HL-60 (cell line): ENCODE data around the gene CAMTA1.

Experiments used
- POLR2AphosphoS5 ChIP-seq: IDR thresholded peaks from 2 replicates; pipeline ENCODE4 v1.6.1; 2012; ENCODE audit warnings: low read depth
- SPI1 ChIP-seq: IDR thresholded peaks from 2 replicates; pipeline ENCODE4 v1.6.1; 2012; ENCODE audit warnings: low read depth, mild to moderate bottlenecking, borderline replicate concordance
- TF ChIP-seq, protein P1 (sequence below): IDR thresholded peaks from one replicate; pipeline ENCODE4 v1.5.1; 2011; ENCODE audit warnings: low read length, control low read depth, inconsistent platforms; ENCODE audit not compliant: insufficient read depth
- TF ChIP-seq, protein P2 (sequence below): IDR thresholded peaks from 2 replicates; pipeline ENCODE4 v1.6.1; 2012; ENCODE audit warnings: low read depth; ENCODE audit not compliant: insufficient replicate concordance

DNA sequence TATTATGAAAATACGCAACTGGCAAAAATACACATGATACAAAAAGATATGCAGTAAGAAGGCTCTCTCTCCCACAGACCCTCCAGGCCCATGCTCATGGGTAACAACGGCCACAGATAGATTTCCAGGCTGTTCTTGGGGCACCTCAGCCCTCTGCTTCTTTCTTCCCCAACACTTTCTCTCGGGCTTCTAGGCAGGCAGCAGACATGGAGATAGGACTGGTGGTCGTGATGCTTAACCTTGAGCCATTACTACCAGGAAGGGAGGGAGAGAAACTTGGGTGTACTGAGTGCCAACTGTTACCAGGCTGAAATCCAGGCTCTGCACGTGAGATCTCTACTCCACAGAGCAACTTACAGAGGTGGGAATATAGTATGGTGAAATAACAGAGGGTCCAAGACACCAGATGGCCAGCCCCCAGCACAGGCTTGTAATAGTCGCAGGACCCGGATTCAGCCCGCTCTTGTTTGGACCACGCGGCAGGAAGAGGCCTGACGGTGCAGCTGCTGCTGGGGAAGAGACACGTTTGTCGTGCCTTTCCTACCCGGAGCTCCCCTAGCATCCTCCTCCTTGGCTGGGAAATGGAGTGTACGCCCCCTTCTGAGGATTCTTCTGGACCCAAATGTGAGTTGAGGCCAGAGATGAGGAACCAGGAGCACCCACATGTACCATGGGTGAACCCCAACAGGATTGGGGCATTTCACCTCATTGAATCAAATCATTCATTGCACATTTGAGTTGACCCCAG lies 544.8 kb downstream of the CAMTA1 start:
- TF ChIP-seq SPI1 (no peak), POLR2AphosphoS5 (no peak)
- TF ChIP-seq, protein P1, sequence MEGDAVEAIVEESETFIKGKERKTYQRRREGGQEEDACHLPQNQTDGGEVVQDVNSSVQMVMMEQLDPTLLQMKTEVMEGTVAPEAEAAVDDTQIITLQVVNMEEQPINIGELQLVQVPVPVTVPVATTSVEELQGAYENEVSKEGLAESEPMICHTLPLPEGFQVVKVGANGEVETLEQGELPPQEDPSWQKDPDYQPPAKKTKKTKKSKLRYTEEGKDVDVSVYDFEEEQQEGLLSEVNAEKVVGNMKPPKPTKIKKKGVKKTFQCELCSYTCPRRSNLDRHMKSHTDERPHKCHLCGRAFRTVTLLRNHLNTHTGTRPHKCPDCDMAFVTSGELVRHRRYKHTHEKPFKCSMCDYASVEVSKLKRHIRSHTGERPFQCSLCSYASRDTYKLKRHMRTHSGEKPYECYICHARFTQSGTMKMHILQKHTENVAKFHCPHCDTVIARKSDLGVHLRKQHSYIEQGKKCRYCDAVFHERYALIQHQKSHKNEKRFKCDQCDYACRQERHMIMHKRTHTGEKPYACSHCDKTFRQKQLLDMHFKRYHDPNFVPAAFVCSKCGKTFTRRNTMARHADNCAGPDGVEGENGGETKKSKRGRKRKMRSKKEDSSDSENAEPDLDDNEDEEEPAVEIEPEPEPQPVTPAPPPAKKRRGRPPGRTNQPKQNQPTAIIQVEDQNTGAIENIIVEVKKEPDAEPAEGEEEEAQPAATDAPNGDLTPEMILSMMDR, result no peak
- TF ChIP-seq, protein P2, sequence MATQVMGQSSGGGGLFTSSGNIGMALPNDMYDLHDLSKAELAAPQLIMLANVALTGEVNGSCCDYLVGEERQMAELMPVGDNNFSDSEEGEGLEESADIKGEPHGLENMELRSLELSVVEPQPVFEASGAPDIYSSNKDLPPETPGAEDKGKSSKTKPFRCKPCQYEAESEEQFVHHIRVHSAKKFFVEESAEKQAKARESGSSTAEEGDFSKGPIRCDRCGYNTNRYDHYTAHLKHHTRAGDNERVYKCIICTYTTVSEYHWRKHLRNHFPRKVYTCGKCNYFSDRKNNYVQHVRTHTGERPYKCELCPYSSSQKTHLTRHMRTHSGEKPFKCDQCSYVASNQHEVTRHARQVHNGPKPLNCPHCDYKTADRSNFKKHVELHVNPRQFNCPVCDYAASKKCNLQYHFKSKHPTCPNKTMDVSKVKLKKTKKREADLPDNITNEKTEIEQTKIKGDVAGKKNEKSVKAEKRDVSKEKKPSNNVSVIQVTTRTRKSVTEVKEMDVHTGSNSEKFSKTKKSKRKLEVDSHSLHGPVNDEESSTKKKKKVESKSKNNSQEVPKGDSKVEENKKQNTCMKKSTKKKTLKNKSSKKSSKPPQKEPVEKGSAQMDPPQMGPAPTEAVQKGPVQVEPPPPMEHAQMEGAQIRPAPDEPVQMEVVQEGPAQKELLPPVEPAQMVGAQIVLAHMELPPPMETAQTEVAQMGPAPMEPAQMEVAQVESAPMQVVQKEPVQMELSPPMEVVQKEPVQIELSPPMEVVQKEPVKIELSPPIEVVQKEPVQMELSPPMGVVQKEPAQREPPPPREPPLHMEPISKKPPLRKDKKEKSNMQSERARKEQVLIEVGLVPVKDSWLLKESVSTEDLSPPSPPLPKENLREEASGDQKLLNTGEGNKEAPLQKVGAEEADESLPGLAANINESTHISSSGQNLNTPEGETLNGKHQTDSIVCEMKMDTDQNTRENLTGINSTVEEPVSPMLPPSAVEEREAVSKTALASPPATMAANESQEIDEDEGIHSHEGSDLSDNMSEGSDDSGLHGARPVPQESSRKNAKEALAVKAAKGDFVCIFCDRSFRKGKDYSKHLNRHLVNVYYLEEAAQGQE, result no peak
